Immature natural killer cell (primary cell): Measurements from ENCODE around the gene GAL3ST1. TPM values are rescaled to one million over a fixed set of nuclear protein-coding genes. Genes with fewer than 3 reads are reported as not detected.
"Not testable (repeated sequence)": the region's sequence is repeated elsewhere in the genome, so short reads cannot be mapped to it uniquely, and the experiment has no call there.

ENCODE experiments used
- DNase-seq, 3 donors: peaks; one replicate each; pipeline ENCODE4 v3.0.0; 2022; ENCODE audit warnings: mixed read lengths in 1 of 3
- H3K27ac Mint-ChIP-seq, 6 donors: one replicate each; pipeline ENCODE4 v1.8.0; 2020; ENCODE audit warnings: mixed read lengths in 6 of 6, mild to moderate bottlenecking in 5 of 6, inconsistent platforms in 4 of 6, moderate library complexity in 3 of 6
- H3K27me3 Mint-ChIP-seq, 3 donors: one replicate each; pipeline ENCODE4 v1.8.0; 2020 to 2021; ENCODE audit warnings: low read depth in 3 of 3, mild to moderate bottlenecking in 3 of 3, mixed read lengths in 3 of 3, moderate library complexity in 3 of 3, inconsistent platforms in 1 of 3
- H3K36me3 Mint-ChIP-seq, 3 donors: one replicate each; pipeline ENCODE4 v1.8.0; 2020; ENCODE audit warnings: mixed read lengths in 3 of 3, inconsistent platforms in 2 of 3, mild to moderate bottlenecking in 2 of 3
- H3K4me1 Mint-ChIP-seq, 2 donors: one replicate each; pipeline ENCODE4 v1.8.0; 2020; ENCODE audit warnings: inconsistent platforms in 2 of 2, mild to moderate bottlenecking in 2 of 2, mixed read lengths in 2 of 2, moderate library complexity in 1 of 2
- H3K4me3 Mint-ChIP-seq, 5 donors: one replicate each; pipeline ENCODE4 v1.8.0; 2020; ENCODE audit warnings: mild to moderate bottlenecking in 5 of 5, mixed read lengths in 5 of 5, inconsistent platforms in 3 of 5, moderate library complexity in 3 of 5
- H3K9me3 Mint-ChIP-seq, 6 donors: one replicate each; pipeline ENCODE4 v1.8.0; 2020; ENCODE audit warnings: mild to moderate bottlenecking in 6 of 6, mixed read lengths in 6 of 6, inconsistent platforms in 4 of 6, moderate library complexity in 3 of 6
- polyA plus RNA-seq, 3 donors: library from polyadenylated mRNA; unstranded; fragments of 300-500 nt; fragmentation: Illumina TruSeq; gene quantifications; one replicate each; pipeline ENCODE4 v1.2.3, GENCODE V29; 2021

The GAL3ST1 gene
- polyA plus RNA-seq, 3 donors from 2014 or later = not detected

GRCh38 chr22:30567277-30567676 lies 7.2 kb downstream of the GAL3ST1 start:
- H3K9me3 Mint-ChIP-seq = not testable (repeated sequence)

GRCh38 chr22:30566125-30566524 lies 8.3 kb downstream of the GAL3ST1 start:
- no peak for DNase-seq
- no peaks in the 10 kb centered on the region for H3K4me1 Mint-ChIP-seq
- H3K27me3 Mint-ChIP-seq = peaks cover 0 to 5% (median 0%) of the 10 kb centered on the region in 3 donors
- H3K9me3 Mint-ChIP-seq = no peaks in the 10 kb centered on the region
- H3K4me3 Mint-ChIP-seq = no peak overlapping the region
- no peak overlapping the region for H3K27ac Mint-ChIP-seq
- H3K36me3 Mint-ChIP-seq = no peaks in the 10 kb centered on the region

More at GRCh38 chr22:30567277-30567676, 7.2 kb downstream of the GAL3ST1 start:
- not testable (repeated sequence) for H3K4me1 Mint-ChIP-seq, DNase-seq, H3K36me3 Mint-ChIP-seq, H3K4me3 Mint-ChIP-seq, H3K27me3 Mint-ChIP-seq, H3K27ac Mint-ChIP-seq

GRCh38 chr22:30565341-30565740 lies 9.1 kb downstream of the GAL3ST1 start:
- no peak overlapping the region for H3K27ac Mint-ChIP-seq
- no peaks in the 10 kb centered on the region for H3K36me3 Mint-ChIP-seq
- no peaks in the 10 kb centered on the region for H3K9me3 Mint-ChIP-seq
- DNase-seq = no peak
- peaks cover 0 to 5% (median 0%) of the 10 kb centered on the region in 3 donors for H3K27me3 Mint-ChIP-seq
- H3K4me3 Mint-ChIP-seq = no peak overlapping the region
- no peaks in the 10 kb centered on the region for H3K4me1 Mint-ChIP-seq

- Mint-ChIP-seq H3K27ac (no peak overlapping the region), H3K9me3 (no peaks in the 10 kb centered on the region), H3K4me3 (no peak overlapping the region), H3K4me1 (no peaks in the 10 kb centered on the region), H3K36me3 (no peaks in the 10 kb centered on the region), H3K27me3 (peaks cover 0 to 5% (median 0%) of the 10 kb centered on the region in 3 donors)
- no peak for DNase-seq
Observed at GRCh38 chr22:30564761-30565119, 9.7 kb downstream of the GAL3ST1 start.

GRCh38 chr22:30564045-30564760 lies 10.3 kb downstream of the GAL3ST1 start:
- no peak for DNase-seq
- no peaks in the 10 kb centered on the region for H3K36me3 Mint-ChIP-seq
- H3K4me1 Mint-ChIP-seq = no peaks in the 10 kb centered on the region
- peaks cover 0 to 5% (median 0%) of the 10 kb centered on the region in 3 donors for H3K27me3 Mint-ChIP-seq
- H3K27ac Mint-ChIP-seq = no peak overlapping the region
- no peak overlapping the region for H3K4me3 Mint-ChIP-seq
- no peaks in the 10 kb centered on the region for H3K9me3 Mint-ChIP-seq

GRCh38 chr22:30562366-30562765 lies 12.1 kb downstream of the GAL3ST1 start:
- no peaks in the 10 kb centered on the region for H3K36me3 Mint-ChIP-seq
- no peaks in the 10 kb centered on the region for H3K9me3 Mint-ChIP-seq
- no peak for DNase-seq
- no peak overlapping the region for H3K27ac Mint-ChIP-seq
- no peak overlapping the region for H3K4me3 Mint-ChIP-seq
- H3K27me3 Mint-ChIP-seq = peaks cover 0 to 3% (median 1%) of the 10 kb centered on the region in 3 donors
- H3K4me1 Mint-ChIP-seq = no peaks in the 10 kb centered on the region

GRCh38 chr22:30561402-30562189 lies 12.9 kb downstream of the GAL3ST1 start:
- no peak overlapping the region for H3K4me3 Mint-ChIP-seq
- peaks cover 0 to 2% (median 2%) of the 10 kb centered on the region in 3 donors for H3K27me3 Mint-ChIP-seq
- H3K36me3 Mint-ChIP-seq = no peaks in the 10 kb centered on the region
- no peak overlapping the region for H3K27ac Mint-ChIP-seq
- DNase-seq = no peak
- no peaks in the 10 kb centered on the region for H3K9me3 Mint-ChIP-seq
- H3K4me1 Mint-ChIP-seq = no peaks in the 10 kb centered on the region

- H3K9me3 Mint-ChIP-seq, H3K4me1 Mint-ChIP-seq, H3K36me3 Mint-ChIP-seq, DNase-seq, H3K27me3 Mint-ChIP-seq, H3K27ac Mint-ChIP-seq, H3K4me3 Mint-ChIP-seq: not testable (repeated sequence)
Observed at GRCh38 chr22:30560643-30561202, 13.7 kb downstream of the GAL3ST1 start.

GRCh38 chr22:30559889-30560288 lies 14.6 kb downstream of the GAL3ST1 start:
- peaks cover 0 to 2% (median 2%) of the 10 kb centered on the region in 3 donors for H3K27me3 Mint-ChIP-seq
- no peak overlapping the region for H3K27ac Mint-ChIP-seq
- H3K36me3 Mint-ChIP-seq = no peaks in the 10 kb centered on the region
- no peaks in the 10 kb centered on the region for H3K9me3 Mint-ChIP-seq
- DNase-seq = no peak
- H3K4me3 Mint-ChIP-seq = no peak overlapping the region
- no peaks in the 10 kb centered on the region for H3K4me1 Mint-ChIP-seq

- H3K4me3 Mint-ChIP-seq = no peak overlapping the region
- H3K27ac Mint-ChIP-seq = no peak overlapping the region
Observed at GRCh38 chr22:30557243-30557642, 17.2 kb downstream of the GAL3ST1 start.

GRCh38 chr22:30556388-30556787 lies 18.1 kb downstream of the GAL3ST1 start:
- DNase-seq = no peak
- H3K9me3 Mint-ChIP-seq = no peaks in the 10 kb centered on the region

More at GRCh38 chr22:30557243-30557642, 17.2 kb downstream of the GAL3ST1 start:
- no peak for DNase-seq
- H3K4me1 Mint-ChIP-seq = no peaks in the 10 kb centered on the region
- no peaks in the 10 kb centered on the region for H3K36me3 Mint-ChIP-seq
- peaks cover 0 to 2% (median 2%) of the 10 kb centered on the region in 3 donors for H3K27me3 Mint-ChIP-seq
- no peaks in the 10 kb centered on the region for H3K9me3 Mint-ChIP-seq

GRCh38 chr22:30555282-30556210 lies 18.9 kb downstream of the GAL3ST1 start:
- DNase-seq = no peak
- Mint-ChIP-seq H3K27ac (no peak overlapping the region), H3K4me1 (no peaks in the 10 kb centered on the region), H3K4me3 (no peak overlapping the region), H3K36me3 (no peaks in the 10 kb centered on the region), H3K27me3 (peaks cover 0 to 2% (median 2%) of the 10 kb centered on the region in 3 donors), H3K9me3 (no peaks in the 10 kb centered on the region)

More at GRCh38 chr22:30556388-30556787, 18.1 kb downstream of the GAL3ST1 start:
- Mint-ChIP-seq H3K36me3 (no peaks in the 10 kb centered on the region), H3K4me3 (no peak overlapping the region), H3K27ac (no peak overlapping the region), H3K27me3 (peaks cover 0 to 2% (median 2%) of the 10 kb centered on the region in 3 donors), H3K4me1 (no peaks in the 10 kb centered on the region)

GRCh38 chr22:30553971-30554370 lies 20.5 kb downstream of the GAL3ST1 start:
- no peaks in the 10 kb centered on the region for H3K9me3 Mint-ChIP-seq
- no peak overlapping the region for H3K27ac Mint-ChIP-seq
- H3K27me3 Mint-ChIP-seq = peaks cover 2 to 7% (median 4%) of the 10 kb centered on the region in 3 donors
- no peaks in the 10 kb centered on the region for H3K36me3 Mint-ChIP-seq
- H3K4me3 Mint-ChIP-seq = no peak overlapping the region
- H3K4me1 Mint-ChIP-seq = no peaks in the 10 kb centered on the region
- no peak for DNase-seq
